VCaP (cell line): ENCODE results near the gene PPFIBP1.
"Not testable (repeated sequence)": the region's sequence is repeated elsewhere in the genome, so short reads cannot be mapped to it uniquely, and the experiment has no call there.

Source experiments
- H3K27ac ChIP-seq: fragments of 450-650 bp; 2 replicates; pipeline ENCODE4 v1.5.1; 2017
- CTCF ChIP-seq: fragments of 450-650 bp; conservative IDR thresholded peaks from 2 replicates; pipeline ENCODE4 v1.5.1; 2017; ENCODE audit warnings: mild to moderate bottlenecking, moderate library complexity

PPFIBP1 gene

GRCh38 chr12:27577688-27578087 lies 53.7 kb downstream of the PPFIBP1 start:
- TF ChIP-seq CTCF = no peak
- H3K27ac ChIP-seq = no peak overlapping the region

- TF ChIP-seq CTCF = no peak
- no peak overlapping the region for H3K27ac ChIP-seq
These were observed 54.8 kb downstream of the PPFIBP1 start for GRCh38 chr12:27578689-27579372.

DNA sequence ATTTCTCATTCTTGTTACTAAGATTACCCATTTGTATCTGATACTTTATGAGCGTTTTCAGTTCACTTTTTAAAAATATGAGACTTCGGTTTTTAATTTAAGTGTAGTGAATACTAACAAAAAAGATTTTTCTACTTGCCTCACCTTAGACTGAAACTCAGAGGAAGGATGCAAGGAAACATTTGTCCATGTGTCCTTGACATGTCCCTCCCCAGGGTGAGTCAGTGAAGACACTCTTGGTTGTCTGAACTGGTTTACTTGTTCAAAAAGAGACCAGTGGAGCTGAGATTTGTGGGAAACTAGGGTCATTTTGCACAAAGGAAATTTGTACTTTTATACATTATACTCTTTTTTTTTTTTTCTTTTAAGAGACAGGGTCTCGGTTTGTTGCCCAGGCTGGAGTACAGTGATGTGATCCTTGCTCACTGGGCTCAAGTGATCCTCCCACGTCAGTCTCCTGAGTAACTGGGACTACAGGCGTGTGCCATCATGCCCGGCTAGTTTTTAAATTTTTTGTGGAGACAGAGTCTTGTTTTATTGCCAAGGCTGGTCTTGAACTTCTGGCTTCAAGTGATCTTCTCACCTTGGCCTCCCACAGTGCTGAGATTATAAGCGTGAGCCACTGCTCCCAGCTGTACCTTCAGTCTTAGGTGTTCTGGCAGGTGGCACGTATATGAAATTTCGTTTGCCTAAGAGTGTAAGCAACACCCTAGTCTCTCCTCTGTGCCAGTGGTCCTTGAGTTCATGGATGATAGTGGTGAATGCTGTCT lies 56.7 kb downstream of the PPFIBP1 start:
- no peak overlapping the region for H3K27ac ChIP-seq
- no peak for TF ChIP-seq CTCF

DNA sequence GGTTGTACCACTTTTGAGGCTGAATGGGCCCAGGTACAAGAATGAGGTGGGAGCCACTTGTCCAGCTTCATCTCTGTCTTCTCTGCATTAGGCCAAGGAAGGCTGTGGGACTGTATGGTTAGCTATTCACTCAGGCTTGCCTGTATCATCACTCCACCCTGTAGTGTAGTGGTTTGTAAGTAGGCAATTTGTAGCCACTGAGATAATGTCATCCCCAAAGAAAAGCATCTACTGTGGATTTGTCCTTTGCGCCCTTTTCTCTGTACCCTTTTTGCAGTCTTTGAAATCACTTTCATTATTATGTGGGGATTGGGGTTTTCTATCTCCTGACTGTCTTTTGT lies 57.3 kb downstream of the PPFIBP1 start:
- H3K27ac ChIP-seq = not testable (repeated sequence)

DNA sequence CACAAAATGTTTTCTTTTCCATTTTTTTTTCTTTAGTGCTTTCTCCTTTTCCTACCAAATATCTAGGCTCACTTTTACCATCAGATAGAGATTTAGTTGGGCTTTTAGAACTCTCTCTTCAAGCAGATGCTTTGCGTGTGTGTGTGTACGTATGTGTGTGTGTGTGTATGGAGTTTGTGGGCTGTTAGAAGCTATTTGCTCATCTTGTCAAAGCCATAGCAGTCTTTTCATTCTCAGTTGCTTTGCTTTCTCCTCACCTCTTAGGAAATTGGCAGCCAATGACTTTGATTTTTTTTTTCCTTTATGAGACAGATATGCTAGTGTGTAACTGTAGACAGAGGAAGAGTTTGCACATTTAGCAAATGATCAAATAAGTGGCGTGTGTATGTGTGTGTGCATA lies 57.8 kb downstream of the PPFIBP1 start:
- H3K27ac ChIP-seq = not testable (repeated sequence)

- H3K27ac ChIP-seq = not testable (repeated sequence)
These were observed 58.4 kb downstream of the PPFIBP1 start for GRCh38 chr12:27582445-27582844.

GRCh38 chr12:27583057-27583797 lies 59.2 kb downstream of the PPFIBP1 start:
- 0 out of 2 replicates have a peak overlapping the region, but pooled peaks have one; percentile 14 for H3K27ac ChIP-seq
- no peak for TF ChIP-seq CTCF

- TF ChIP-seq CTCF = no peak
- no peak overlapping the region for H3K27ac ChIP-seq
These were observed 60.0 kb downstream of the PPFIBP1 start for GRCh38 chr12:27583981-27584380.

- no peak for TF ChIP-seq CTCF
- no peak overlapping the region for H3K27ac ChIP-seq
These were observed 61.8 kb downstream of the PPFIBP1 start for GRCh38 chr12:27585739-27586265.

DNA sequence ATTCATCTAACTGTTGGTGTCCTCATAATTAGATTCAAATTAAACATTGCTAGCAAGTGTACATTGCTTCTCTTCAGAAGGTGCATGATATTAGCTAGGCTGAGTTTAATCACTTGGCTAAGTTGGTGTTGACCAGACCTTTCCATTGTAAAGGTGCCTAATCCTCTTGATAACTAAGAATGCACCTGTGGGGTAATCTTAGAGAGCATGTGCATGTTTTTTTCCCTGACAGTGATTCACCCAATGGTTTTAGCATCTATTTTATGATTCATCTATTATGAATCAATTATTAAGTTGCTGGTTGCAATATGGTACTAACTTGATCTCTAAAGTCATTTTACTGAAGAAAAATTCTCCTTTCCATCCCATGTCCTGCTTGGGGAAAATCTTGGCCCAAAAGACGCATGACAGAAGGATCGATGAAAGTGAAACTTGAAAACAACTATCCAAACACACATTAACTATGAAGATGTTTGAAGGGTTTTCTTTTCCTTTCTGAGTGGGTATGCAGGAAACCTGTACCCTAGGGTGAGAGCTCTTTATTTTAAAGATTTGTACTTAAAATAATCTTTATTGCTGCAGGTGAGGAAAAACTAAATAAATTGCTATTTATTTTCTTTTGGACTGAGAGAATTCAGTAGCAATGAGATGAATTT lies 64.2 kb downstream of the PPFIBP1 start:
- H3K27ac ChIP-seq = not testable (repeated sequence)
